Activated CD4-positive, alpha-beta T cell treated with anti-CD3 and anti-CD28 coated beads, Interleukin-2, amount 10 ng/mL, durations not matched to agents 24 days and 14 days (primary cell): ENCODE measurements around the gene ARID5B. TPM values are rescaled to one million over a fixed set of nuclear protein-coding genes. Genes with fewer than 3 reads are reported as not detected.

ENCODE experiments used
- DNase-seq: peaks from one replicate; pipeline ENCODE4 v3.0.0; 2022
- H3K27ac Mint-ChIP-seq: one replicate; pipeline ENCODE4 v1.8.0; 2022; ENCODE audit warnings: mild to moderate bottlenecking, mixed read lengths
- H3K27me3 Mint-ChIP-seq: one replicate; pipeline ENCODE4 v1.8.0; 2022; ENCODE audit warnings: mixed read lengths
- H3K36me3 Mint-ChIP-seq: one replicate; pipeline ENCODE4 v1.8.0; 2022; ENCODE audit warnings: low read depth, mild to moderate bottlenecking, mixed read lengths
- H3K4me1 Mint-ChIP-seq: one replicate; pipeline ENCODE4 v1.8.0; 2021; ENCODE audit warnings: mixed read lengths
- H3K4me3 Mint-ChIP-seq: one replicate; pipeline ENCODE4 v1.8.0; 2022; ENCODE audit warnings: mild to moderate bottlenecking, moderate library complexity, mixed read lengths
- H3K9me3 Mint-ChIP-seq: one replicate; pipeline ENCODE4 v1.8.0; 2021; ENCODE audit warnings: mixed read lengths
- intact Hi-C: fragments of 100-400 bp; cut with micrococcal nuclease; formaldehyde crosslinking; loops from one replicate; pipeline ENCODE4 v1.15.1; 2023
- total RNA-seq: library from RNA; stranded (reverse); gene quantifications from 2 replicates; pipeline ENCODE4 v1.2.3, GENCODE V29; 2022

Gene ARID5B
- total RNA-seq, 1 donor from 2014 or later, result 58.2 TPM

DNA sequence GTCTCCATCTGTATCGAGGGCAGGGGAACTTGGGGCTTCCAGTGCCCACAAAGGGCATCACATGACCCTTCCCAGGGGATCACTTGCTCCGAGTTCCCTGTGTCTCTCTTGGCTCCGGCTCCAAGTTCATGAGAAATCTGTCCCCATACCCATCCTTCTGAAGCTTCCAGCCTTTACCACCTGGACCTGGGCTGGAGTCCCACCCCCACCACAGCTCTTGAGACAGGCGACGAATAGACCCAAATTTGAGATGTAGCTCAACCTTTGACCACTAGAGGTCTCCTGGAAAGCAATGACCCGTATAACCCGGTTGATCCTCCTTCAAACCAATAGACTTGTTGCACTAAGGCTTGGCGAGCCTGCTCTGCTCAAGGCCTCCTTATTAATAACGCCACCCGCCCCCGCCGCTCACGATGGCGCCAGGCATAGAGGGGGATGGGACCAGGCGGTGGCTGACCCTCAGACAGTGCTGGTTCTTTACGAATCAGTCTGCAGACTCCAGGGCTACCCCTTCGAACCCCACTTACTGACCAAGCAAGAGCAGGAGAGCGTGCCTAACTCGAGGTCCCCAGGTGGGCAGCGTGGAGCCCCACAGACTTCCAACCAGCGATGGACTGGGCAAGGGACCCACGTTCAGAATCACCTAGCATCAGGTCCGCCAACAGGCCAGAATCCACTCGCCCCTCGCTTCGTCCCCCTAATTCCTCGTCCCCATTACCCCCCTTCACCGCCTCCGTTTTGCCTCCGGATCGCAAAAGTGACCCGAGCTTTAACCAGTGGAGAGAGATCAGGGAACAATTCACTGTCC, 4.4 kb upstream of the ARID5B start:
- Mint-ChIP-seq H3K4me1 (peaks cover 36% of the 10 kb centered on the region), H3K27ac (peak overlapping the region; percentile 93), H3K4me3 (peak overlapping the region; percentile 92), H3K27me3 (no peaks in the 10 kb centered on the region), H3K9me3 (no peaks in the 10 kb centered on the region), H3K36me3 (no peaks in the 10 kb centered on the region)
- peak; percentile 91 for DNase-seq
- intact Hi-C loops, result loop anchor here (1.0 to 5.0 kb wide), 3 partner anchors 14 to 370 kb away; partner anchors contain the start of gene RTKN2

GRCh38 chr10:61897671-61898434, 3.6 kb upstream of the ARID5B start:
- peak; percentile 73 for DNase-seq
- Mint-ChIP-seq H3K9me3 (no peaks in the 10 kb centered on the region), H3K27ac (peak overlapping the region; percentile 93), H3K27me3 (no peaks in the 10 kb centered on the region), H3K36me3 (peaks cover 5% of the 10 kb centered on the region), H3K4me1 (peaks cover 37% of the 10 kb centered on the region), H3K4me3 (peak overlapping the region; percentile 92)
- intact Hi-C loops, result loop anchor here (1.0 to 5.0 kb wide), 3 partner anchors 15 to 369 kb away; partner anchors contain the start of gene RTKN2

- Mint-ChIP-seq H3K4me1 (peaks cover 37% of the 10 kb centered on the region), H3K36me3 (peaks cover 7% of the 10 kb centered on the region), H3K27me3 (no peaks in the 10 kb centered on the region), H3K27ac (peak overlapping the region; percentile 93), H3K9me3 (no peaks in the 10 kb centered on the region), H3K4me3 (peak overlapping the region; percentile 92)
- intact Hi-C loops, result loop anchor here (5.0 kb wide), 1 partner anchor 369 kb away; the partner anchor contains the start of gene RTKN2
- DNase-seq, result no peak
These were observed 3.1 kb upstream of the ARID5B start for GRCh38 chr10:61898435-61898778.

DNA sequence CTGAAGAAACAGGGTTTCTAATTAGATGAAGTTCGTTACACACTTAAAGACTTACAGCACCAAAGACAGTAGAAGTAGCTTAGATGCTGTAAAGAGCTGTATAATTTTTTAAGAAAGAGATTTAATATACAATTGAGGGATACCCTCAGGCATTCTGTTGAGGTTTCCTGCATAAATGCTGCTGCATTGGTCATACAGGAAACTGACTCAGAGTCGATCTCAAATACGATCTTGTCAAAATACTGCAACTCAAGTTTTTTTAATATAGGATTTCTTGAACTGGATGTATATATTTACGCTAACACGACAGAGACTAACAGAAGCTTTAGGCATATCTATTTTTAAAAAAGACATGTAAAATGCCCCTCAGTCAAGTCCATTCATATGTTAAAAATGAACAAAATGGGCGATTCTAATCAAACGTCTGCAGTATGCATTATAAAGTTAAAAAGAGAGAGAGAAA, 2.4 kb upstream of the ARID5B start:
- H3K4me3 Mint-ChIP-seq, result peak overlapping the region; percentile 92
- H3K4me1 Mint-ChIP-seq, result peaks cover 39% of the 10 kb centered on the region

GRCh38 chr10:61899663-61899996, 1.9 kb upstream of the ARID5B start:
- intact Hi-C loops, result loop anchor here (5.0 kb wide), 1 partner anchor 368 kb away; the partner anchor contains the start of gene RTKN2
- H3K4me3 Mint-ChIP-seq, result peak overlapping the region; percentile 92
- H3K27me3 Mint-ChIP-seq, result no peaks in the 10 kb centered on the region
- H3K9me3 Mint-ChIP-seq, result no peaks in the 10 kb centered on the region
- H3K4me1 Mint-ChIP-seq, result peaks cover 40% of the 10 kb centered on the region
- peak overlapping the region; percentile 97 for H3K27ac Mint-ChIP-seq
- no peak for DNase-seq
- peaks cover 9% of the 10 kb centered on the region for H3K36me3 Mint-ChIP-seq

More for the DNA sequence above, 2.4 kb upstream of the ARID5B start:
- intact Hi-C loops, result loop anchor here (5.0 kb wide), 1 partner anchor 368 kb away; the partner anchor contains the start of gene RTKN2
- DNase-seq, result peak; percentile 70
- H3K27me3 Mint-ChIP-seq, result no peaks in the 10 kb centered on the region
- peak overlapping the region; percentile 97 for H3K27ac Mint-ChIP-seq
- H3K36me3 Mint-ChIP-seq, result peaks cover 9% of the 10 kb centered on the region
- no peaks in the 10 kb centered on the region for H3K9me3 Mint-ChIP-seq

DNA sequence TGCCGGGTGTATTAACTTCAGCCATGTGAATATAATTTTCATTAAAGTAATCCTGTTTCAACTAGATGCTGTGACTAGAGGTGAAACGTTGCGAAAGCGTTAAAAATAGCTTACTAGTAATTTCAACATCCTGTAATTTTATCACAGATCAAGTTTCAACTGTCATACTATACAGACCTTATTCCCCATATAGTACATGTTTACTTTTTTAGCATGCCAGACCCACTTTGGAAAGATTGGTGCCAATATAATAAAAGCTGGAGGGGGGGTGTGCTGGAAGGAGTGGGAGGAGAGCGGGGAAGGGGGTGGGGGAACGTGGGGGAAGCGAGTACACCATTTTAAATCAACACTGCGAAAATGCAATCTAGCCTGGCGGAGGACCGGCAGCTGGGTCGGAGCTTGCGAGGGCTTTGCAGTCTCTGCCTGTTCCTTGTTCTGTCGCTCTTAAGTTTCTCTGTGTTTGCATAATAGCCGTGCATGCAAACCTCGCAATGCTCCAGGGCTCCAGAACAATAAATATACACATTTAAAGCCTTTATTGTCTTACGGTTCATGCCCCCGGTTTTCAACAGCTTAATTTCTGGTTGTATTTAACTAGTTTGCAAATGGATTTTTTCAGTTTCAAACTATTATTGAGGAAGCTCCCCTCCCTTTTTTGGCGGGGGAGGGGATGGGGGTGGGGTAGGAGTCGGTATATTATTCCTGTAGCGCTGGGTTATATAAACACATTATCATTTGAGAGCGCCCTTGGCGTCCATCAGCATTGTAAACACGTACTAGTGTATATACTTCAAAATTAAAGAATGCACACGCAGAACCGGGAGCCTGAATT, 1.3 kb upstream of the ARID5B start:
- intact Hi-C loops, result loop anchor here (1.0 to 10.0 kb wide), 10 partner anchors 88 to 1167 kb away; partner anchors contain the start of genes EGR2 and RTKN2
- Mint-ChIP-seq H3K27me3 (no peaks in the 10 kb centered on the region), H3K36me3 (peaks cover 9% of the 10 kb centered on the region), H3K9me3 (no peaks in the 10 kb centered on the region), H3K4me3 (peak overlapping the region; percentile 92), H3K4me1 (peaks cover 45% of the 10 kb centered on the region), H3K27ac (peak overlapping the region; percentile 97)
- peak; percentile 88 for DNase-seq

GRCh38 chr10:61901829-61902444, 438 bp downstream of the ARID5B start:
- Mint-ChIP-seq H3K4me1 (peaks cover 44% of the 10 kb centered on the region), H3K36me3 (peaks cover 10% of the 10 kb centered on the region), H3K4me3 (peak overlapping the region; percentile 92), H3K27ac (peak overlapping the region; percentile 97), H3K27me3 (no peaks in the 10 kb centered on the region), H3K9me3 (no peaks in the 10 kb centered on the region)
- no peak for DNase-seq
- intact Hi-C loops, result loop anchor here (1.0 to 10.0 kb wide), 9 partner anchors 20 to 1165 kb away; partner anchors contain the start of gene EGR2

DNA sequence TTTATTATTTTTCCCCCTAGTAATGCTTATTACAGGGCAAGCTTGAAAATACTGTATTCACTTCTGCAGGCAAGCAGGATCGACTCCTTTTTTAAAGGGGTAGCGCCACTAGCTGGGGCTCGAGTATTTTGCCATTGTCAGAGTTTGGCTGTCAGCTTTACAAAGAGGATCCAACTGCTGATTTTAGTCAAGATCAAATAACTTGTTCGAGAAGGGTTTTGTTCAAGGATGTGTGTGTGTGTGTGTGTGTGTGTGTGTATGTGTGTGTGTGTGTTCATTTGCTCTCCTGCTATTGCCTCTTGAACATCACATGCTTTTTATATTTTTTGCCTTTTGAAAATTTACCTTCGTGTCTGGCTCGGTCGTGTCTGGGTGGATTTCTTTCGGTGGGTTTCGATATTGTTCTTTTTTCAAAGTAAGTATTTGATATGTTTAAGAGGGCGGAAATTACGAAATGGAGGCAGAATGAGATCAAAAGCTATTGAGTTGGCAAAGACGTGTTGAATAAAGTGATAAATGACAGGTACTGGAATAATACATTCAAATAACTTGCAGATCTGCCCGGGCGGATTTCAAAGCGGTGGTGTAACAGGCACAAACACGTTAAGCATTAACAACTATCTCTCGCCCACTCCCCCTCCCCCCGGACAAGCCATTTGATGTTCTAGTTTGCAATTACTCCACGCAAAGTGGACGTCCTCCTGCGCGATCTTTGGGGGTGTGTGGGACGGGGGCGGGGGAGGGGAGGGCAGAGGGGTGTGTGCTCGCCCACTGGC, 1.1 kb downstream of the ARID5B start:
- Mint-ChIP-seq H3K36me3 (peaks cover 14% of the 10 kb centered on the region), H3K9me3 (no peaks in the 10 kb centered on the region), H3K27me3 (no peaks in the 10 kb centered on the region), H3K27ac (peak overlapping the region; percentile 97), H3K4me3 (peak overlapping the region; percentile 92), H3K4me1 (peaks cover 39% of the 10 kb centered on the region)
- intact Hi-C loops, result loop anchor here (1.0 to 10.0 kb wide), 8 partner anchors 41 to 1165 kb away; partner anchors contain the start of gene EGR2
- peak; percentile 87 for DNase-seq

GRCh38 chr10:61903221-61903927, 1.9 kb downstream of the ARID5B start:
- Mint-ChIP-seq H3K36me3 (peaks cover 19% of the 10 kb centered on the region), H3K4me1 (peaks cover 36% of the 10 kb centered on the region), H3K4me3 (peak overlapping the region; percentile 92), H3K27me3 (no peaks in the 10 kb centered on the region), H3K27ac (peak overlapping the region; percentile 95), H3K9me3 (no peaks in the 10 kb centered on the region)
- peak; percentile 92 for DNase-seq
- intact Hi-C loops, result loop anchor here (5.0 to 10.0 kb wide), 6 partner anchors 151 to 1164 kb away; partner anchors contain the start of gene EGR2

- Mint-ChIP-seq H3K9me3 (no peaks in the 10 kb centered on the region), H3K36me3 (peaks cover 23% of the 10 kb centered on the region), H3K4me3 (peak overlapping the region; percentile 92), H3K27ac (peak overlapping the region; percentile 95), H3K27me3 (no peaks in the 10 kb centered on the region), H3K4me1 (peaks cover 33% of the 10 kb centered on the region)
- intact Hi-C loops, result loop anchor here (1.0 to 10.0 kb wide), 9 partner anchors 33 to 1163 kb away; partner anchors contain the start of gene EGR2
- no peak for DNase-seq
These were observed 2.4 kb downstream of the ARID5B start for GRCh38 chr10:61903928-61904344.
